ENCODE results near the gene FAH. TPM values are rescaled to one million over a fixed set of nuclear protein-coding genes. Genes with fewer than 3 reads are reported as not detected.

The FAH gene
- total RNA-seq, 1 donor, result 27.2 TPM

DNA sequence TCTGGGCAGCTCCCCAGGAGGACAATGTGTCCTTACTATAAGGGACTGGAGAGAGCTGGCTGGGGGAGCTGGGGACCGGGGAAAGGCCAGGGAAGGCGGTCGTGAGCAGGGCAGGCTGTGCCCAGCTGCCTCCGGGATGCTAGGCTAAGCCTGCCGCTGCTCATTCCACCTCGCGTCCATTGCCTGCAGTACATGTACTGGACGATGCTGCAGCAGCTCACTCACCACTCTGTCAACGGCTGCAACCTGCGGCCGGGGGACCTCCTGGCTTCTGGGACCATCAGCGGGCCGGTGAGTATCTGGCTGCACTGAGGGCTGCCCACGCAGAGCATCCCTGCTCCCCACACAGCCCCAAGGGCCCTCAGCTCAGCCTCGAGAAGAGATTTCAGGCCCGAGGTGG, 27.1 kb downstream of the FAH start:
- H3K4me3 ChIP-seq (ENCODE audit: low read depth, low read length), result no peak overlapping the region
- TF ChIP-seq, protein P1, sequence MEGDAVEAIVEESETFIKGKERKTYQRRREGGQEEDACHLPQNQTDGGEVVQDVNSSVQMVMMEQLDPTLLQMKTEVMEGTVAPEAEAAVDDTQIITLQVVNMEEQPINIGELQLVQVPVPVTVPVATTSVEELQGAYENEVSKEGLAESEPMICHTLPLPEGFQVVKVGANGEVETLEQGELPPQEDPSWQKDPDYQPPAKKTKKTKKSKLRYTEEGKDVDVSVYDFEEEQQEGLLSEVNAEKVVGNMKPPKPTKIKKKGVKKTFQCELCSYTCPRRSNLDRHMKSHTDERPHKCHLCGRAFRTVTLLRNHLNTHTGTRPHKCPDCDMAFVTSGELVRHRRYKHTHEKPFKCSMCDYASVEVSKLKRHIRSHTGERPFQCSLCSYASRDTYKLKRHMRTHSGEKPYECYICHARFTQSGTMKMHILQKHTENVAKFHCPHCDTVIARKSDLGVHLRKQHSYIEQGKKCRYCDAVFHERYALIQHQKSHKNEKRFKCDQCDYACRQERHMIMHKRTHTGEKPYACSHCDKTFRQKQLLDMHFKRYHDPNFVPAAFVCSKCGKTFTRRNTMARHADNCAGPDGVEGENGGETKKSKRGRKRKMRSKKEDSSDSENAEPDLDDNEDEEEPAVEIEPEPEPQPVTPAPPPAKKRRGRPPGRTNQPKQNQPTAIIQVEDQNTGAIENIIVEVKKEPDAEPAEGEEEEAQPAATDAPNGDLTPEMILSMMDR (IDR thresholded peaks at IDR 0.05; ENCODE audit: insufficient read depth, low read depth, low read length), result no peak
- DNase-seq (ENCODE audit: low read depth), result no peak

DNA sequence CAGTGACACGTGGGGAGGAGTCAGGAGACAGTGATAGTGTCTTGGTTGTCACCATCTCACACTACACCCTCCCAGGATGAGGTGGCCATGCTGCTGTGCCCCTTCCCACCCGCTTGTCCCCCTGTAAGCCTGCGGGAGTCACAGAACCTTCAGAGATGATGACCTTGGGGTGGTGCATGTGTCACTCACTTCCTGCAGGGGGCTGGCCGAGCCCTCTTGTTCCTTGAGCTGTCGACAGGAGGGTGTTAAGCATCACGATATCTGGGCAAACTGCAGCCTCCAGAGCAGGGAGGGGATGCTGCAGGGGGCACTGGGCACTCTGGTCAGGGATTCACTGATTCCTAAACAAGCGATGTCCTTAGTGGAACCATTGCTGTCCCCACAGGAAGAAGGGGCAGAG, 27.7 kb downstream of the FAH start:
- no peak for DNase-seq (ENCODE audit: low read depth)
- H3K4me3 ChIP-seq (ENCODE audit: low read depth, low read length), result no peak overlapping the region
- TF ChIP-seq, protein P1 (IDR thresholded peaks at IDR 0.05; ENCODE audit: insufficient read depth, low read depth, low read length), result no peak

DNA sequence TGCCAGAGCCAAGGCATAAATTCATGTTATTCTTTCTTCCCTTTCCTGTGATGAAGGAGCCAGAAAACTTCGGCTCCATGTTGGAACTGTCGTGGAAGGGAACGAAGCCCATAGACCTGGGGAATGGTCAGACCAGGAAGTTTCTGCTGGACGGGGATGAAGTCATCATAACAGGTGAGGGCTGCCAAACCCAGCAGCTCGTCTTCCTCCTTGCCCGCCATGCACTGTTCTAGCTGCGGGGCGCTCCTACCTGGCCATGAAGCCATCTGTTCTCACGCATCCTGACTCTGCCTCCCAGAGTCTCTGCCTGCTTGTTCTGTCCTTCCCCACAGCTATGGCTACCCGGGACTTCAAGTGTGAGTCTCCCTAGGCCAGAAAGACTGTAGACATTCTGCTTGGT, 28.2 kb downstream of the FAH start:
- TF ChIP-seq, protein P1 (IDR thresholded peaks at IDR 0.05; ENCODE audit: insufficient read depth, low read depth, low read length), result no peak
- no peak for DNase-seq (ENCODE audit: low read depth)
- no peak overlapping the region for H3K4me3 ChIP-seq (ENCODE audit: low read depth, low read length)

DNA sequence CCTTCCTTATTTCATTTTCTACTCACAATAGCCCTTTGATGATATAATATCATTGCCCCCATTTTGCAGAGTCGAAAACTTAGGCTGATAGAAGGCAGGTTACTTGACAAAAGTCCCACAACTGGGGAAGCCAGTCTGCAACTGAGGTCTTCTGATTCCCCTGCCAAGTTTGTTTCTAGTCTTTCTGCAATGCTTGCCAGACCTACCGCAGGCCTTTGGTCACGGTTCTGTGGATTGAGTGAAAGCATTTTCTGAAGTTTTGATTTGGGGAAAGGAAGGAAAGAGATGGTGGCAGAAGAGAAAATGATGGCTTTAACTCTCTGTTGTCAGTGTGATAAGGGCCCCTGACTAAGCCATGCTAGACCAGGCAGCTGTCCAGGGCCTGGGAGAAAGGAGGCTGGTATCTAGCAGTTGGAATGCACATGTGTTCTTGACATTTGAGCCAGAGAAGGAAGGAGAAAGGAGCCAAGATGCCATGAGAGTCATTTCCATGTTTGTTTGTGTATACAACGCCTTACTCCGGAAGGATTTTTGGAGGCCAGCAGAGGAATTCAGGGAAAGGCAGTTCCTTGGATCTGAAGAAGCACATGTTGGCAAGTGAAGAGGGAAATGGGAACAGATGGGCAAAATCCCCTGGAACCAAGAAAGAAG, 29.9 kb downstream of the FAH start:
- no peak overlapping the region for H3K4me3 ChIP-seq (ENCODE audit: low read depth, low read length)
- peak; percentile 64 for DNase-seq (ENCODE audit: low read depth)
- TF ChIP-seq, protein P1 (IDR thresholded peaks at IDR 0.05; ENCODE audit: insufficient read depth, low read depth, low read length), result no peak

DNA sequence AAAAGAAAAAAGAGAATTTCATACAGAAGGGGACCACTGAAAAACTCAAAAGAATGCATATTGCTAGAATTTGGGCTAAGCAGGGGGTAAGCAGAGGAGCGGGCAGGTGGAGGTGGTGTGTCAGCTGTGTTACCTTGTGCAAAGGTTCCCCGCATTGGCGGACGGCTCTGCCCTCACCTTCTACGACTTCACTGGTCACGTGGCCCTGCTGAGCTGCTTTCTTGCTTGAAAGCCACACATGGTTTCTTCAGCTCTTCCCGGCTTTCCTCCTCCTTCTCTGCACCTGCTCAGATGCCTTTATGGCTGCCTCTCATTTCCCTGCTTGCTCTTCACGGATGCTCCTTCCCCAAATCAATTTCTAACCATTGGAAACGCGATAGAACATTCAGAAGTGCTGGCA, 30.5 kb downstream of the FAH start:
- TF ChIP-seq, protein P1 (IDR thresholded peaks at IDR 0.05; ENCODE audit: insufficient read depth, low read depth, low read length), result no peak
- H3K4me3 ChIP-seq (ENCODE audit: low read depth, low read length), result no peak overlapping the region
- DNase-seq (ENCODE audit: low read depth), result no peak

DNA sequence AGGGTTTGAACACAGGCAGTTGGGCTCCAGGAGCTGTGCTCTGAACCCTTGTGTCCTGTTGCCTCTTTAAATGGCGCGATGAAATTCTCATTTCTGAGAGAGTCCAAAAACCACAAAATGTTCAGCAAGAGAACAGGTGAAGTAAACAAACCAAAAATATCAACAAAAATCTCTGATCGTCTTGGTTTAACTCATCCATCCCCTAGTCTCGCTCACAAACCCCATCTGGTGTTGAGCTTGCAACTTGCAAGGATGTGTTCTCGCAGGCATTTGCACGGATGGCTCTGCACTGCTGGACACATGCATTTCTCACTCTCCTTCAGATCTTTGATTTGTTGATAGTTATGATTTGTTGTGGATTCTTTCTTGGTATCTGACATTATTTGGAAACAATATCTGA, 31.1 kb downstream of the FAH start:
- peak; percentile 27 for DNase-seq (ENCODE audit: low read depth)
- no peak overlapping the region for H3K4me3 ChIP-seq (ENCODE audit: low read depth, low read length)
- TF ChIP-seq, protein P1 (IDR thresholded peaks at IDR 0.05; ENCODE audit: insufficient read depth, low read depth, low read length), result peak; percentile 34

DNA sequence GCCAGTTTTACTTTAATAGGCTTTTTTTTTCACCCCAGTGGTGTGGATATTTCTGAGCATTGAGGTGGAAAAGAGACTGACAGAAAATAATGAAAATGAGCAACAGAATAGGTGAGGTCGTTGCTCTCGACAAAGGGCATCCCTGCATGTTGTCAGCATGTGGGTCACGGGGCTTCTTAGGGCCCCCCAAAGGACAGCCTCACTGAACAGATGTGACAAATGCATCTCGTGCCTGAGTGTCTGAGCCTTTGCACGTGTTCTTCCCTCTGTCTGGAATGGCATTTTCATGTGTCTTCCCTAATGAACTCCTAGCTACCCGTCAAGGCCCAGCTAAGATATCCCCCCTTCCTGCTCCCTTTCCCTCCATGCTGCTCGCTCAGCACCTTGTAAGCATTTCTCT, 31.8 kb downstream of the FAH start:
- no peak overlapping the region for H3K4me3 ChIP-seq (ENCODE audit: low read depth, low read length)
- no peak for DNase-seq (ENCODE audit: low read depth)
- TF ChIP-seq, protein P1 (IDR thresholded peaks at IDR 0.05; ENCODE audit: insufficient read depth, low read depth, low read length), result no peak

All from fibroblast of villous mesenchyme (primary cell).